ENCODE measurements around the gene EPDR1. TPM values are rescaled to one million over a fixed set of nuclear protein-coding genes. Genes with fewer than 3 reads are reported as not detected.

Gene EPDR1
- total RNA-seq, 4 donors from 2014 or later = 19.1 to 47.0 (median 28.2) TPM

GRCh38 chr7:37973915-37974314 is 53.5 kb downstream of the EPDR1 start:
- in situ Hi-C loops (cut with MboI; ENCODE audit: low pct_ligation_motif_present in 1 of 4, low pct_unique_long_range_greater_than_20kb in 1 of 4, low sequenced_read_pairs in 3 of 4) = no loop called here

GRCh38 chr7:37974711-37975110 is 54.3 kb downstream of the EPDR1 start:
- intact Hi-C loops (cut with DNase I; ENCODE audit: low total_unique reads) = no loop called here
- 74 to 78% methylated on average over 4 of the region's 4 CpGs for WGBS, 2 donors (ENCODE audit: low coverage in 1 of 2)
- Histone ChIP-seq H3K4me1 (no peaks in the 10 kb centered on the region), H3K9me3 (no peaks in the 10 kb centered on the region), H3K27me3 (no peaks in the 10 kb centered on the region), H3K4me3 (no peak overlapping the region), H3K36me3 (no peaks in the 10 kb centered on the region), H3K27ac (no peak overlapping the region)
- DNase-seq = no peak
- in situ Hi-C loops (cut with MboI; ENCODE audit: low pct_ligation_motif_present in 1 of 4, low pct_unique_long_range_greater_than_20kb in 1 of 4, low sequenced_read_pairs in 3 of 4) = no loop called here
- TF ChIP-seq CTCF (IDR thresholded peaks at IDR 0.05) = no peak
- TF ChIP-seq POLR2A (IDR thresholded peaks at IDR 0.05) = no peak
- no peak for TF ChIP-seq EP300 (IDR thresholded peaks at IDR 0.05; ENCODE audit: low read depth)
- no peak for TF ChIP-seq POLR2AphosphoS5 (IDR thresholded peaks at IDR 0.05)

More at GRCh38 chr7:37973915-37974314, 53.5 kb downstream of the EPDR1 start:
- intact Hi-C loops (cut with DNase I; ENCODE audit: low total_unique reads) = no loop called here
- no peaks in the 10 kb centered on the region for H3K27me3 ChIP-seq
- H3K9me3 ChIP-seq = no peaks in the 10 kb centered on the region
- no peaks in the 10 kb centered on the region for H3K36me3 ChIP-seq
- no peak for DNase-seq
- TF ChIP-seq POLR2A (IDR thresholded peaks at IDR 0.05) (no peak), CTCF (IDR thresholded peaks at IDR 0.05) (no peak), POLR2AphosphoS5 (IDR thresholded peaks at IDR 0.05) (no peak), EP300 (IDR thresholded peaks at IDR 0.05; ENCODE audit: low read depth) (no peak)
- no peaks in the 10 kb centered on the region for H3K4me1 ChIP-seq
- no peak overlapping the region for H3K27ac ChIP-seq
- no peak overlapping the region for H3K4me3 ChIP-seq
- WGBS, 2 donors (ENCODE audit: low coverage in 1 of 2) = 30% methylated on average over 1 of the region's 1 CpG; no CpG with 5 or more reads in 1 of the 2 donors

- in situ Hi-C loops (cut with MboI; ENCODE audit: low pct_ligation_motif_present in 1 of 4, low pct_unique_long_range_greater_than_20kb in 1 of 4, low sequenced_read_pairs in 3 of 4) (no loop called here), intact Hi-C loops (cut with DNase I; ENCODE audit: low total_unique reads) (no loop called here)
- 74 to 76% methylated on average over 2 of the region's 2 CpGs for WGBS, 2 donors (ENCODE audit: low coverage in 1 of 2)
- TF ChIP-seq POLR2AphosphoS5 (IDR thresholded peaks at IDR 0.05) (peak in 1 of 3 donors; percentile 77), EP300 (IDR thresholded peaks at IDR 0.05; ENCODE audit: low read depth) (no peak)
- no peak for DNase-seq
- H3K4me1 ChIP-seq = no peaks in the 10 kb centered on the region
- H3K27ac ChIP-seq = peak overlapping the region in 3 of 4 donors; percentile 35 to 51 (median 44)
- no peaks in the 10 kb centered on the region for H3K27me3 ChIP-seq
- H3K36me3 ChIP-seq = no peaks in the 10 kb centered on the region
- H3K9me3 ChIP-seq = no peaks in the 10 kb centered on the region
- no peak overlapping the region for H3K4me3 ChIP-seq
These were observed 56.8 kb downstream of the EPDR1 start for GRCh38 chr7:37977243-37977642.

DNA sequence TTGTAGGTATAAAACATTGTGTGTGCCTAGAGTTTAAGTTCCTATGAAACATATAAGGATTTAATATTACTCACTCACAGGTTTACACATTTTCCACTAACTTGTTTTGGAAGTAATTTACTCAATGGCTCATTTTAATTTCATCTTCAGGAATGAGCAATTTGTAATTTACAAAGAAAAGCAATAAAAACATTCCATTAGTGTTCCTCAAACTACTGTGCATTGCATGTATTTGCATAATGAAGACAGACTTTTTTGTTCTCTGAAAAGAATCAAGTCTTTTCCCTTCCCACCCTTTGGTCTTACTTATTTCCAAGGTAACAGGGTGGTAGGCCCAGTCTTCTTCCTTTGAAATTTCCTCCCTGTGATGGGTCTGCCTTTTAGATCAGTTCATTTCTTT is 61.2 kb downstream of the EPDR1 start:
- intact Hi-C loops (cut with DNase I; ENCODE audit: low total_unique reads) = no loop called here
- Histone ChIP-seq H3K4me3 (no peak overlapping the region), H3K9me3 (no peaks in the 10 kb centered on the region), H3K36me3 (no peaks in the 10 kb centered on the region), H3K27ac (no peak overlapping the region), H3K27me3 (no peaks in the 10 kb centered on the region), H3K4me1 (peaks cover 0 to 3% (median 0%) of the 10 kb centered on the region in 4 donors)
- TF ChIP-seq POLR2AphosphoS5 (IDR thresholded peaks at IDR 0.05) (no peak), POLR2A (IDR thresholded peaks at IDR 0.05) (no peak), CTCF (IDR thresholded peaks at IDR 0.05) (no peak), EP300 (IDR thresholded peaks at IDR 0.05; ENCODE audit: low read depth) (no peak)
- DNase-seq = no peak
- in situ Hi-C loops (cut with MboI; ENCODE audit: low pct_ligation_motif_present in 1 of 4, low pct_unique_long_range_greater_than_20kb in 1 of 4, low sequenced_read_pairs in 3 of 4) = no loop called here

DNA sequence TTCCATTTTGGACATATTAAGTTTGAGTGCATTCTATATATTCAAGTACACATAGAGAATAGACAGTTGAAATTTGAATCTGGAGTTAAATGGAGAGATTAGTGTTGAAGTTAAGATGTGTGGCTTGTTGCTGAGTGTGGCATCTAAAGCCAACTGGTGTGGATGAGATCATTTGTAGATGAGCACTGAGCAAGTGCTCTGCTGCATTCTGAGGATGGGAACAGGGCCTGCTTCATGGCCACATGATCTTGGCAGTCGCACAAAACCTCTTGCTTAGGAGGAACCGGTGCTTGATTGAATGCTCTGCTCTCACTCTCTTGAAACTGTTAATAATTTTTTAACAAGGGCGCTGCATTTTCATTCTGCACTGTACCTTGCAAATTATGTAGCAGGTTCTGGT is 62.0 kb downstream of the EPDR1 start:
- Histone ChIP-seq H3K4me1 (peaks cover 0 to 11% (median 7%) of the 10 kb centered on the region in 4 donors), H3K27ac (no peak overlapping the region), H3K27me3 (no peaks in the 10 kb centered on the region), H3K4me3 (no peak overlapping the region), H3K9me3 (no peaks in the 10 kb centered on the region), H3K36me3 (no peaks in the 10 kb centered on the region)
- intact Hi-C loops (cut with DNase I; ENCODE audit: low total_unique reads) (no loop called here), in situ Hi-C loops (cut with MboI; ENCODE audit: low pct_ligation_motif_present in 1 of 4, low pct_unique_long_range_greater_than_20kb in 1 of 4, low sequenced_read_pairs in 3 of 4) (no loop called here)
- 80 to 84% methylated on average over 1 to 3 of the region's 3 CpGs for WGBS, 2 donors (ENCODE audit: low coverage in 1 of 2)
- no peak for DNase-seq
- TF ChIP-seq POLR2AphosphoS5 (IDR thresholded peaks at IDR 0.05) (no peak), EP300 (IDR thresholded peaks at IDR 0.05; ENCODE audit: low read depth) (no peak), POLR2A (IDR thresholded peaks at IDR 0.05) (no peak), CTCF (IDR thresholded peaks at IDR 0.05) (no peak)
